Osteocyte (in vitro differentiated cells): ENCODE measurements around the gene MYDGF. TPM values are rescaled to one million over a fixed set of nuclear protein-coding genes. Genes with fewer than 3 reads are reported as not detected.

ENCODE experiments used
- DNase-seq: peaks from one replicate; pipeline ENCODE4 v3.0.0; 2021; ENCODE audit warnings: mixed read lengths; ENCODE audit not compliant: unreplicated experiment; ENCODE audit errors: extremely low spot score
- H3K27ac Mint-ChIP-seq: one replicate; pipeline ENCODE4 v1.8.0; 2021; ENCODE audit warnings: mild to moderate bottlenecking, mixed read lengths; ENCODE audit not compliant: unreplicated experiment
- H3K27me3 Mint-ChIP-seq: one replicate; pipeline ENCODE4 v1.8.0; 2021; ENCODE audit warnings: mixed read lengths; ENCODE audit not compliant: unreplicated experiment
- H3K36me3 Mint-ChIP-seq: one replicate; pipeline ENCODE4 v1.8.0; 2021; ENCODE audit warnings: mixed read lengths; ENCODE audit not compliant: unreplicated experiment
- H3K4me1 Mint-ChIP-seq: one replicate; pipeline ENCODE4 v1.8.0; 2021; ENCODE audit warnings: mixed read lengths; ENCODE audit not compliant: unreplicated experiment
- H3K4me3 Mint-ChIP-seq: one replicate; pipeline ENCODE4 v1.8.0; 2021; ENCODE audit warnings: mild to moderate bottlenecking, moderate library complexity, mixed read lengths; ENCODE audit not compliant: unreplicated experiment
- H3K9me3 Mint-ChIP-seq: one replicate; pipeline ENCODE4 v1.8.0; 2021; ENCODE audit warnings: mixed read lengths; ENCODE audit not compliant: unreplicated experiment
- total RNA-seq: library from RNA; stranded (reverse); gene quantifications from 2 replicates; pipeline ENCODE4 v1.2.1, GENCODE V29; 2021
- TF ChIP-seq, protein P1 (sequence below): fragments of 200-600 bp; sonication (generic); IDR thresholded peaks from 2 replicates; pipeline ENCODE4 v1.5.0; 2021; ENCODE audit warnings: antibody characterized with exemption, mild to moderate bottlenecking, moderate library complexity

MYDGF gene
- total RNA-seq, 1 donor from 2014 or later, result 103 TPM

DNA sequence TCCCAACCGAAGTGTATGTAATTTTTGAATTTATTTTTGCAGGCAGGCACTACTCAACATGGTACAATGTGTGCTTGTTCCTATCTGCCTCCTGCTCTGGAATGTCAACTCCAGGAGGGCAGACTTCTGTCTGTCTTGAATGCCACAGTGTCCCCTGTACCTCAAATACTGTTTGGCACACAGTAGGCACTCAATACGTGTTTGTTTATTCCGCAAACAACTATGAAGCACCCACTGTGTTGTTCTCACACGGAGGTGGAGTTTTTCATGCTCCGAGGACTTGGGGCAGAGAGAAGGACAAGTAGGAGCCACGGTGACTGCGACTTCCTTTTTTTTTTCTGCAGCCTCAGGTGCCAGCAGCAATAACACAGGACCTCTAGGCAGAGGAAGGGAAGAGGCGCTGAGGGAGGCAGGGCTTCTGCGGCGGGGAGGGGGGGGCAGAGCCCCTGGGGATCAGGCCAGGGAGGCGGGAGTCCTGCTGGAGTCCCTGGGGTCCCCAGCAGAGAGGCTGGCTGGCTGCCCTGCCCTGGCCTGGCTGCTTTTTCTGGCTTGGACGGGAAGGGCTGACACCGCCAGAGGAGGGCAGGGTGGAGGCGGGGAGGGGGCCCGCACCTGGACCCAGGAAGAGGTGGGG is 60.1 kb downstream of the MYDGF start:
- no peak for DNase-seq

More for the DNA sequence above, 60.1 kb downstream of the MYDGF start:
- TF ChIP-seq, protein P1, sequence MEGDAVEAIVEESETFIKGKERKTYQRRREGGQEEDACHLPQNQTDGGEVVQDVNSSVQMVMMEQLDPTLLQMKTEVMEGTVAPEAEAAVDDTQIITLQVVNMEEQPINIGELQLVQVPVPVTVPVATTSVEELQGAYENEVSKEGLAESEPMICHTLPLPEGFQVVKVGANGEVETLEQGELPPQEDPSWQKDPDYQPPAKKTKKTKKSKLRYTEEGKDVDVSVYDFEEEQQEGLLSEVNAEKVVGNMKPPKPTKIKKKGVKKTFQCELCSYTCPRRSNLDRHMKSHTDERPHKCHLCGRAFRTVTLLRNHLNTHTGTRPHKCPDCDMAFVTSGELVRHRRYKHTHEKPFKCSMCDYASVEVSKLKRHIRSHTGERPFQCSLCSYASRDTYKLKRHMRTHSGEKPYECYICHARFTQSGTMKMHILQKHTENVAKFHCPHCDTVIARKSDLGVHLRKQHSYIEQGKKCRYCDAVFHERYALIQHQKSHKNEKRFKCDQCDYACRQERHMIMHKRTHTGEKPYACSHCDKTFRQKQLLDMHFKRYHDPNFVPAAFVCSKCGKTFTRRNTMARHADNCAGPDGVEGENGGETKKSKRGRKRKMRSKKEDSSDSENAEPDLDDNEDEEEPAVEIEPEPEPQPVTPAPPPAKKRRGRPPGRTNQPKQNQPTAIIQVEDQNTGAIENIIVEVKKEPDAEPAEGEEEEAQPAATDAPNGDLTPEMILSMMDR, result no peak
- Mint-ChIP-seq H3K4me3 (no peak overlapping the region), H3K9me3 (no peaks in the 10 kb centered on the region), H3K27ac (no peak overlapping the region), H3K4me1 (peaks cover 12% of the 10 kb centered on the region), H3K36me3 (peaks cover 1% of the 10 kb centered on the region), H3K27me3 (peaks cover 10% of the 10 kb centered on the region)

Other genes starting within 250 kb of the MYDGF start
- gene UBXN6, start 212.5 kb downstream of the MYDGF start, total RNA-seq, result 96.8 and 106 TPM in 2 replicates
- 59.8 and 68.8 TPM in 2 replicates for gene HDGFL2, start 198.0 kb downstream of the MYDGF start, total RNA-seq
- gene PLIN4, start 151.9 kb downstream of the MYDGF start, total RNA-seq, result not detected in 2 replicates
- gene PLIN5, start 135.1 kb downstream of the MYDGF start, total RNA-seq, result not detected in 2 replicates
- gene LRG1, start 130.3 kb downstream of the MYDGF start, total RNA-seq, result not detected in 2 replicates
- 5.8 and 6.2 TPM in 2 replicates for gene SEMA6B, start 110.7 kb downstream of the MYDGF start, total RNA-seq
- gene TNFAIP8L1, start 30.8 kb downstream of the MYDGF start, total RNA-seq, result 5.8 and 5.9 TPM in 2 replicates
- gene DPP9, start 53.5 kb upstream of the MYDGF start, total RNA-seq, result 45.6 and 54.8 TPM in 2 replicates
- 12.0 and 13.2 TPM in 2 replicates for gene FEM1A, start 121.4 kb upstream of the MYDGF start, total RNA-seq
- 6.2 and 6.6 TPM in 2 replicates for gene TICAM1, start 161.4 kb upstream of the MYDGF start, total RNA-seq
- 77.8 and 77.9 TPM in 2 replicates for gene PLIN3, start 197.3 kb upstream of the MYDGF start, total RNA-seq
- gene ARRDC5, start 232.6 kb upstream of the MYDGF start, total RNA-seq, result not detected in 2 replicates
- gene UHRF1, start 239.2 kb upstream of the MYDGF start, total RNA-seq, result 20.2 and 20.7 TPM in 2 replicates